HT-29 (cell line): Measurements from ENCODE around the gene PRKG1. TPM values are rescaled to one million over a fixed set of nuclear protein-coding genes. Genes with fewer than 3 reads are reported as not detected.
"Not testable (repeated sequence)": the region's sequence is repeated elsewhere in the genome, so short reads cannot be mapped to it uniquely, and the experiment has no call there.

Source experiments
- DNase-seq: peaks from one replicate; pipeline ENCODE4 v3.0.0-alpha.2; 2015; ENCODE audit warnings: low spot score
- total RNA-seq: library from RNA; depleted of rRNA; stranded (reverse); fragments of >200 nt; shearing (Covaris generic); gene quantifications from 2 replicates; pipeline ENCODE4 v1.2.3, GENCODE V29; 2014

The PRKG1 gene
- total RNA-seq, 1 experiment from 2014 or later, result not detected

- DNase-seq, result no peak
These were observed 96.4 kb downstream of the PRKG1 start for GRCh38 chr10:51170518-51171245.

GRCh38 chr10:51171946-51172345 is 97.7 kb downstream of the PRKG1 start:
- DNase-seq, result no peak

GRCh38 chr10:51176976-51177695 is 102.8 kb downstream of the PRKG1 start:
- no peak for DNase-seq

- no peak for DNase-seq
These were observed 104.3 kb downstream of the PRKG1 start for GRCh38 chr10:51178634-51179033.

GRCh38 chr10:51180141-51180540 is 105.9 kb downstream of the PRKG1 start:
- DNase-seq, result no peak

- DNase-seq, result no peak
These were observed 109.5 kb downstream of the PRKG1 start for GRCh38 chr10:51183783-51184182.

GRCh38 chr10:51186361-51186760 is 112.1 kb downstream of the PRKG1 start:
- no peak for DNase-seq

GRCh38 chr10:51188008-51188407 is 113.7 kb downstream of the PRKG1 start:
- no peak for DNase-seq

GRCh38 chr10:51188866-51189265 is 114.6 kb downstream of the PRKG1 start:
- no peak for DNase-seq

- DNase-seq, result no peak
These were observed 122.4 kb downstream of the PRKG1 start for GRCh38 chr10:51196508-51197175.

- no peak for DNase-seq
These were observed 123.9 kb downstream of the PRKG1 start for GRCh38 chr10:51198170-51198569.

GRCh38 chr10:51201947-51202346 is 127.7 kb downstream of the PRKG1 start:
- no peak for DNase-seq

GRCh38 chr10:51203359-51203758 is 129.1 kb downstream of the PRKG1 start:
- no peak for DNase-seq

GRCh38 chr10:51204066-51204465 is 129.8 kb downstream of the PRKG1 start:
- no peak for DNase-seq

GRCh38 chr10:51204701-51205100 is 130.4 kb downstream of the PRKG1 start:
- no peak for DNase-seq

- DNase-seq, result no peak
These were observed 132.2 kb downstream of the PRKG1 start for GRCh38 chr10:51206500-51206899.

- not testable (repeated sequence) for DNase-seq
These were observed 138.7 kb downstream of the PRKG1 start for GRCh38 chr10:51212937-51213336.

GRCh38 chr10:51214207-51215196 is 140.2 kb downstream of the PRKG1 start:
- no peak for DNase-seq

- DNase-seq, result no peak
These were observed 141.9 kb downstream of the PRKG1 start for GRCh38 chr10:51215951-51216834.

GRCh38 chr10:51217505-51217904 is 143.2 kb downstream of the PRKG1 start:
- DNase-seq, result no peak
